Measurements from ENCODE around the gene PTPRD. TPM values are rescaled to one million over a fixed set of nuclear protein-coding genes. Genes with fewer than 3 reads are reported as not detected.

The PTPRD gene
- total RNA-seq, 1 donor from 2014 or later, result 75.7 TPM

DNA sequence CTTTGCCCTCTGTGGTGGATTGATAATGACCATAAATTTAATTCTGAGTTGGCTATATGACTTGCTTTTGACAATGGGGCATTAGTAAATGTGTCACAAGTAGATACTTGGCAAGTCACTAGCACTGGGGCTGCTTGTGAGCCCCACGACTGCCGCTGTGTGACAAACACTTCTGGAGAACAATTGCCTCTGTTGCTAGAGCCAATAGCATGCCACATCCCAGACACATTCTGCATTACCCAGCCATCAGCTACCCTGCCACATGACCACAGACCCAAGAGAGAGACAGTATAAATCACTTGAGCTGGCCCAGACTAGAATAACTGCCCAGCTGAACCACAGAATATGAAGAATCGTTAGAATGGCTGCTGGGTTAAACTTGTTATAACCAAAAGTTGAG, 2060.1 kb downstream of the PTPRD start:
- Histone ChIP-seq H3K4me1 (ENCODE audit: control insufficient read depth in 3 of 3, insufficient read depth in 3 of 3, low read length in 3 of 3) (no peaks in the 10 kb centered on the region), H3K27ac (ENCODE audit: low read depth, low read length) (no peak overlapping the region), H3K4me3 (ENCODE audit: low read length in 3 of 3) (no peak overlapping the region), H3K36me3 (ENCODE audit: control insufficient read depth in 3 of 3, insufficient read depth in 3 of 3, low read length in 3 of 3) (no peaks in the 10 kb centered on the region), H3K9ac (ENCODE audit: low read depth in 1 of 3, low read length in 3 of 3) (no peak overlapping the region), H3K9me3 (ENCODE audit: control insufficient read depth in 3 of 3, low read length in 3 of 3) (no peaks in the 10 kb centered on the region), H3K27me3 (ENCODE audit: control insufficient read depth in 3 of 3, insufficient read depth in 3 of 3, low read length in 3 of 3) (no peaks in the 10 kb centered on the region)

DNA sequence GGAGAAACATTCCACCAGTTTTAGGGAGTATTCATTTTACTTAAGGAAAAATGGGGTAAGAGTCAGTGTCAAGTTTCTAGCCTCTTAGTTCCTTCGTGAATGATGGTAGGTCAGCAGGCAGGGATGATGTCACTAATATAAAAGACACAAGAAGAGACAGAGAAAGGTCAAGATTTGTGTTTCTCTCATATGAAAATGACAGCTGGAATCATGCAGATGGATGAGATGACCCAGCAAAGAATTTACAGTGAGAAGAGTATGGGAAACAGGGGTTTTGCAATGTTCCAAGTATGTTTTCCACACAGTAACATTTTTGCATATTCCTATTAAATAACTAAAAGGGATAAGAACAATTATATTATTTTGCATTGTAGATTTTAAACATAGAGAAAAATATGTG, 2063.6 kb downstream of the PTPRD start:
- Histone ChIP-seq H3K36me3 (ENCODE audit: control insufficient read depth in 3 of 3, insufficient read depth in 3 of 3, low read length in 3 of 3) (no peaks in the 10 kb centered on the region), H3K4me1 (ENCODE audit: control insufficient read depth in 3 of 3, insufficient read depth in 3 of 3, low read length in 3 of 3) (no peaks in the 10 kb centered on the region), H3K27ac (ENCODE audit: low read depth, low read length) (no peak overlapping the region), H3K9me3 (ENCODE audit: control insufficient read depth in 3 of 3, low read length in 3 of 3) (no peaks in the 10 kb centered on the region), H3K9ac (ENCODE audit: low read depth in 1 of 3, low read length in 3 of 3) (no peak overlapping the region), H3K27me3 (ENCODE audit: control insufficient read depth in 3 of 3, insufficient read depth in 3 of 3, low read length in 3 of 3) (no peaks in the 10 kb centered on the region), H3K4me3 (ENCODE audit: low read length in 3 of 3) (no peak overlapping the region)

DNA sequence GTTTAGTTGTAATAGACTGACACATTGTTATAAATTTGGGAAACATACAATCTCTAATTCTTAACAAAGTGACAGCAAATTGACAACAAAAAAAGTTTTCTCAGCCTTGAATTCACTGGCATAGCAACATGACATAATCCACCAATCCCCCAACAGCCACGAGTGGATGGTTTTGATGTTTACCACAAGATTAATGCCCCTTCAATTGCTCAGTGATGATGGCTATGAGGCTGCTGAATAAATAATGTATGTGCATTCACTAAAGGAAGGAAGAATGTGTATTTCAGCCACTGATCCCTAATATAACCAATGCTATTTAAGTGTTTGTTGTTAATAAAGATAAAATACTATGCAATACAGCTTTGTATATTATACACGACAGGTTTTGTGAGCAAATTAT, 2069.6 kb downstream of the PTPRD start:
- H3K27ac ChIP-seq (ENCODE audit: low read depth, low read length), result no peak overlapping the region
- H3K4me1 ChIP-seq (ENCODE audit: control insufficient read depth in 3 of 3, insufficient read depth in 3 of 3, low read length in 3 of 3), result no peaks in the 10 kb centered on the region
- no peaks in the 10 kb centered on the region for H3K27me3 ChIP-seq (ENCODE audit: control insufficient read depth in 3 of 3, insufficient read depth in 3 of 3, low read length in 3 of 3)
- H3K9me3 ChIP-seq (ENCODE audit: control insufficient read depth in 3 of 3, low read length in 3 of 3), result no peaks in the 10 kb centered on the region
- H3K9ac ChIP-seq (ENCODE audit: low read depth in 1 of 3, low read length in 3 of 3), result no peak overlapping the region
- H3K4me3 ChIP-seq (ENCODE audit: low read length in 3 of 3), result no peak overlapping the region
- H3K36me3 ChIP-seq (ENCODE audit: control insufficient read depth in 3 of 3, insufficient read depth in 3 of 3, low read length in 3 of 3), result no peaks in the 10 kb centered on the region

GRCh38 chr9:8542537-8542936, 2070.3 kb downstream of the PTPRD start:
- no peaks in the 10 kb centered on the region for H3K27me3 ChIP-seq (ENCODE audit: control insufficient read depth in 3 of 3, insufficient read depth in 3 of 3, low read length in 3 of 3)
- no peaks in the 10 kb centered on the region for H3K9me3 ChIP-seq (ENCODE audit: control insufficient read depth in 3 of 3, low read length in 3 of 3)
- no peaks in the 10 kb centered on the region for H3K36me3 ChIP-seq (ENCODE audit: control insufficient read depth in 3 of 3, insufficient read depth in 3 of 3, low read length in 3 of 3)

GRCh38 chr9:8539681-8540197, 2073.1 kb downstream of the PTPRD start:
- Histone ChIP-seq H3K9me3 (ENCODE audit: control insufficient read depth in 3 of 3, low read length in 3 of 3) (no peaks in the 10 kb centered on the region), H3K36me3 (ENCODE audit: control insufficient read depth in 3 of 3, insufficient read depth in 3 of 3, low read length in 3 of 3) (no peaks in the 10 kb centered on the region), H3K4me1 (ENCODE audit: control insufficient read depth in 3 of 3, insufficient read depth in 3 of 3, low read length in 3 of 3) (no peaks in the 10 kb centered on the region), H3K27ac (ENCODE audit: low read depth, low read length) (no peak overlapping the region), H3K27me3 (ENCODE audit: control insufficient read depth in 3 of 3, insufficient read depth in 3 of 3, low read length in 3 of 3) (no peaks in the 10 kb centered on the region), H3K9ac (ENCODE audit: low read depth in 1 of 3, low read length in 3 of 3) (no peak overlapping the region), H3K4me3 (ENCODE audit: low read length in 3 of 3) (no peak overlapping the region)

More at GRCh38 chr9:8542537-8542936, 2070.3 kb downstream of the PTPRD start:
- Histone ChIP-seq H3K27ac (ENCODE audit: low read depth, low read length) (no peak overlapping the region), H3K4me1 (ENCODE audit: control insufficient read depth in 3 of 3, insufficient read depth in 3 of 3, low read length in 3 of 3) (no peaks in the 10 kb centered on the region), H3K4me3 (ENCODE audit: low read length in 3 of 3) (no peak overlapping the region), H3K9ac (ENCODE audit: low read depth in 1 of 3, low read length in 3 of 3) (no peak overlapping the region)

GRCh38 chr9:8536845-8537244, 2076.0 kb downstream of the PTPRD start:
- no peak overlapping the region for H3K9ac ChIP-seq (ENCODE audit: low read depth in 1 of 3, low read length in 3 of 3)
- H3K4me3 ChIP-seq (ENCODE audit: low read length in 3 of 3), result no peak overlapping the region
- H3K27ac ChIP-seq (ENCODE audit: low read depth, low read length), result no peak overlapping the region
- no peaks in the 10 kb centered on the region for H3K4me1 ChIP-seq (ENCODE audit: control insufficient read depth in 3 of 3, insufficient read depth in 3 of 3, low read length in 3 of 3)
- H3K27me3 ChIP-seq (ENCODE audit: control insufficient read depth in 3 of 3, insufficient read depth in 3 of 3, low read length in 3 of 3), result no peaks in the 10 kb centered on the region
- no peaks in the 10 kb centered on the region for H3K9me3 ChIP-seq (ENCODE audit: control insufficient read depth in 3 of 3, low read length in 3 of 3)
- no peaks in the 10 kb centered on the region for H3K36me3 ChIP-seq (ENCODE audit: control insufficient read depth in 3 of 3, insufficient read depth in 3 of 3, low read length in 3 of 3)

DNA sequence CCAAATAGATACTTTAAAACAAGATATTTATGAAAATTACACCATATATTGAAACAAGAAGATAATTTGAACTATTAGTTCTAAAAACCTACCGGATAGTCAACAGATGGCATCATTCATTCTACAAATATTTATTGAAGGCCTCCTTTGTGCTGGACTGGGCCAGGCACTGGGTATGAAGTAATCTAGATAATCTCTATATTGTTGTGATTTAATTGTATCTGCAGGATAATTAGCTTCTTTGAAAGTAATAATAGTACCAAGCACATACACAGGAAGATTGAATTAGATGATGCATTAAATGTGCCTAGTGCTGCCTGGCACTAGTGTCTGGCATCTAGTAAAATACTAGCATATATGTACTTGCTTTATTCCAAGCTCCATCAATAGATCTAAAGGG, 2078.0 kb downstream of the PTPRD start:
- Histone ChIP-seq H3K27me3 (ENCODE audit: control insufficient read depth in 3 of 3, insufficient read depth in 3 of 3, low read length in 3 of 3) (no peaks in the 10 kb centered on the region), H3K27ac (ENCODE audit: low read depth, low read length) (no peak overlapping the region), H3K36me3 (ENCODE audit: control insufficient read depth in 3 of 3, insufficient read depth in 3 of 3, low read length in 3 of 3) (no peaks in the 10 kb centered on the region), H3K4me3 (ENCODE audit: low read length in 3 of 3) (no peak overlapping the region), H3K9ac (ENCODE audit: low read depth in 1 of 3, low read length in 3 of 3) (no peak overlapping the region), H3K4me1 (ENCODE audit: control insufficient read depth in 3 of 3, insufficient read depth in 3 of 3, low read length in 3 of 3) (no peaks in the 10 kb centered on the region), H3K9me3 (ENCODE audit: control insufficient read depth in 3 of 3, low read length in 3 of 3) (no peaks in the 10 kb centered on the region)

DNA sequence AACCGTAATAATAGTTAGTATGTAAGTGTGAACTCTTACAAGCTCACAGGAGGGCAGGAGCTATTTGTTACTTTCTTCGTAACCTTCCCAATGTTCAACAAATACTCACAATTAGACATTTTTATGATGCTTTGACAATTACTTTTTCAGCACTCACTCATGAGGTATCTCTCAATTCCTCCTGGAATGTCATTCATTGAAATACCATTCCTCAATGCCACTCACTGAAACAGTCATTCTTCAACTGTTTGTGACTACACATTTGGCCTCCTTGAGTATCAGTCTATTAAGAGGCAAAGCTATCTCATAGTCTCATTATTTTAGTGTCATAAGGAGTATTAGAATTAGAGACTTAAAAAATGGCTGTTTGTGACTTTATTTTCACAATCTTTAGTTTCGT, 2079.1 kb downstream of the PTPRD start:
- no peaks in the 10 kb centered on the region for H3K9me3 ChIP-seq (ENCODE audit: control insufficient read depth in 3 of 3, low read length in 3 of 3)
- H3K4me1 ChIP-seq (ENCODE audit: control insufficient read depth in 3 of 3, insufficient read depth in 3 of 3, low read length in 3 of 3), result no peaks in the 10 kb centered on the region
- no peak overlapping the region for H3K4me3 ChIP-seq (ENCODE audit: low read length in 3 of 3)
- H3K36me3 ChIP-seq (ENCODE audit: control insufficient read depth in 3 of 3, insufficient read depth in 3 of 3, low read length in 3 of 3), result no peaks in the 10 kb centered on the region
- no peak overlapping the region for H3K9ac ChIP-seq (ENCODE audit: low read depth in 1 of 3, low read length in 3 of 3)
- no peaks in the 10 kb centered on the region for H3K27me3 ChIP-seq (ENCODE audit: control insufficient read depth in 3 of 3, insufficient read depth in 3 of 3, low read length in 3 of 3)
- H3K27ac ChIP-seq (ENCODE audit: low read depth, low read length), result no peak overlapping the region

GRCh38 chr9:8531826-8532415, 2080.9 kb downstream of the PTPRD start:
- H3K4me3 ChIP-seq (ENCODE audit: low read length in 3 of 3), result no peak overlapping the region
- no peaks in the 10 kb centered on the region for H3K4me1 ChIP-seq (ENCODE audit: control insufficient read depth in 3 of 3, insufficient read depth in 3 of 3, low read length in 3 of 3)
- H3K9ac ChIP-seq (ENCODE audit: low read depth in 1 of 3, low read length in 3 of 3), result no peak overlapping the region
- H3K27ac ChIP-seq (ENCODE audit: low read depth, low read length), result no peak overlapping the region
- H3K27me3 ChIP-seq (ENCODE audit: control insufficient read depth in 3 of 3, insufficient read depth in 3 of 3, low read length in 3 of 3), result no peaks in the 10 kb centered on the region
- no peaks in the 10 kb centered on the region for H3K9me3 ChIP-seq (ENCODE audit: control insufficient read depth in 3 of 3, low read length in 3 of 3)
- no peaks in the 10 kb centered on the region for H3K36me3 ChIP-seq (ENCODE audit: control insufficient read depth in 3 of 3, insufficient read depth in 3 of 3, low read length in 3 of 3)

DNA sequence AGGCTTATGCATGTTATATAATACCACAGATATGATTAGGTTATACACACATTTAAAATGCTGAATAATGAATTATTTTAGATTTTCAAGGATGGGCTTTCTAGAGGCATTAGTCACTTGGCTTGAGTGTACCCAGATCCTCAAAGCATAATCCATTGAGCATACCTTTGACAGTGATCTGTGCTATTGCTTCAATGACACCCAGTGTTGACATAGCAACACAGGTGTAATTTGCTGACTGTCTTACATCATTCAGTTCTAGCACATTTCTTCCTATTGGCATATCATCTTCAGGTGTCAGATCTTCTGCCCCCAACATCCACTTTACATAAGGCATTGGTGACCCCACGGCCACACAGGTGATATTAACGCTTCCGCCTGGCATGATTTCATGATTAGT, 2091.7 kb downstream of the PTPRD start:
- Histone ChIP-seq H3K9me3 (ENCODE audit: control insufficient read depth in 3 of 3, low read length in 3 of 3) (no peaks in the 10 kb centered on the region), H3K9ac (ENCODE audit: low read depth in 1 of 3, low read length in 3 of 3) (no peak overlapping the region), H3K4me1 (ENCODE audit: control insufficient read depth in 3 of 3, insufficient read depth in 3 of 3, low read length in 3 of 3) (no peaks in the 10 kb centered on the region), H3K27me3 (ENCODE audit: control insufficient read depth in 3 of 3, insufficient read depth in 3 of 3, low read length in 3 of 3) (no peaks in the 10 kb centered on the region), H3K36me3 (ENCODE audit: control insufficient read depth in 3 of 3, insufficient read depth in 3 of 3, low read length in 3 of 3) (no peaks in the 10 kb centered on the region), H3K4me3 (ENCODE audit: low read length in 3 of 3) (no peak overlapping the region), H3K27ac (ENCODE audit: low read depth, low read length) (no peak overlapping the region)
